ENCODE measurements around the gene KRTAP12-3. TPM values are rescaled to one million over a fixed set of nuclear protein-coding genes. Genes with fewer than 3 reads are reported as not detected.
"Not testable (repeated sequence)": the region's sequence is repeated elsewhere in the genome, so short reads cannot be mapped to it uniquely, and the experiment has no call there.

Gene KRTAP12-3
- polyA plus RNA-seq, 1 of the 3 experiments (the other 2 are of a cell fraction) = not detected

DNA sequence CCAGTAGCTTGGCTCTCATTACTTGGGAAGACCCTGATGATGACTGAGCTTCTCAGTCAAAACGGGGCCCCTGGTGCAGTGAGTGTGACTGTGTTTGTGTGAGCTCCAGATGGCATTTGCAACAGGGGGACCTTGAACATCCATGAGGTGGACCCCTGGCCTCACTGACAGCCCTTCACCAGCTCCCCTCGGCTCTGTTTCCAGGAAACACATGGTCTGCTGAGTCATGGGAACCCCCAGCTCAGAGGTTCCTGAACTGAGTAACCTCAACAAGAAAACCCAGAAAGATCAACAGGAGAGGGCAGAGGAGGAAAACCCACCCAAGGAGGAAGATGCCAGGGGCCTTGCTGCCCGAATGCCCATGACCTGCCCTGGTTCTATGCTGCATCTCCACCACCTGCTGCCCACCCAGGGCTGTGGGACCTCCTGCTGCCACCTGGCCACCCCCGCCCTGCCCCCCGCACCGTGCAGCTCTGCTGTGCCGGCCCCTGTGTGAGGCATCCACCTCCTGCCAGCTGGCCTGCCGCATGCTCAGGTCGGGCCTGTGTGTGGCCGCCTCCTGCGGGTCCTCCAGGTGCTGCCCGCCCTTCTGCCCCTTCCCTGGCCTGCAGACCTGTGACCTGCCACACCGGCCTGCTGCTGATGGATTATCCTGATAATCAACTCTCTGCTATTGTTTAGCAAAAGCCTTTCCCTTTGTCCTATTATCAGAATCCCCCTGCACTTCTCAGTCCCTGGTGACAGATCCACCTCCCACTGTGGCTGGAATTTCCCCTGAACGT, 28.5 kb downstream of the KRTAP12-3 start (continued):
- TF ChIP-seq TAF1 (IDR thresholded peaks at IDR 0.05; ENCODE audit: borderline replicate concordance, low read depth, low read length) = no peak
- no peak for TF ChIP-seq EP300 (IDR thresholded peaks at IDR 0.05; ENCODE audit: borderline replicate concordance in 1 of 2, low read depth in 1 of 2, low read length in 1 of 2)
- TF ChIP-seq TEAD4 (IDR thresholded peaks at IDR 0.05; ENCODE audit: borderline replicate concordance, insufficient read depth) = no peak
- TF ChIP-seq, protein P1, sequence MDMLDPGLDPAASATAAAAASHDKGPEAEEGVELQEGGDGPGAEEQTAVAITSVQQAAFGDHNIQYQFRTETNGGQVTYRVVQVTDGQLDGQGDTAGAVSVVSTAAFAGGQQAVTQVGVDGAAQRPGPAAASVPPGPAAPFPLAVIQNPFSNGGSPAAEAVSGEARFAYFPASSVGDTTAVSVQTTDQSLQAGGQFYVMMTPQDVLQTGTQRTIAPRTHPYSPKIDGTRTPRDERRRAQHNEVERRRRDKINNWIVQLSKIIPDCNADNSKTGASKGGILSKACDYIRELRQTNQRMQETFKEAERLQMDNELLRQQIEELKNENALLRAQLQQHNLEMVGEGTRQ (IDR thresholded peaks at IDR 0.05; ENCODE audit: borderline replicate concordance, low read depth, low read length) = no peak
- no peak for TF ChIP-seq RXRA (IDR thresholded peaks at IDR 0.05; ENCODE audit: borderline replicate concordance, low read depth)
- TF ChIP-seq, protein P2, sequence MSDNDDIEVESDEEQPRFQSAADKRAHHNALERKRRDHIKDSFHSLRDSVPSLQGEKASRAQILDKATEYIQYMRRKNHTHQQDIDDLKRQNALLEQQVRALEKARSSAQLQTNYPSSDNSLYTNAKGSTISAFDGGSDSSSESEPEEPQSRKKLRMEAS (IDR thresholded peaks at IDR 0.05; ENCODE audit: low read depth) = no peak

DNA sequence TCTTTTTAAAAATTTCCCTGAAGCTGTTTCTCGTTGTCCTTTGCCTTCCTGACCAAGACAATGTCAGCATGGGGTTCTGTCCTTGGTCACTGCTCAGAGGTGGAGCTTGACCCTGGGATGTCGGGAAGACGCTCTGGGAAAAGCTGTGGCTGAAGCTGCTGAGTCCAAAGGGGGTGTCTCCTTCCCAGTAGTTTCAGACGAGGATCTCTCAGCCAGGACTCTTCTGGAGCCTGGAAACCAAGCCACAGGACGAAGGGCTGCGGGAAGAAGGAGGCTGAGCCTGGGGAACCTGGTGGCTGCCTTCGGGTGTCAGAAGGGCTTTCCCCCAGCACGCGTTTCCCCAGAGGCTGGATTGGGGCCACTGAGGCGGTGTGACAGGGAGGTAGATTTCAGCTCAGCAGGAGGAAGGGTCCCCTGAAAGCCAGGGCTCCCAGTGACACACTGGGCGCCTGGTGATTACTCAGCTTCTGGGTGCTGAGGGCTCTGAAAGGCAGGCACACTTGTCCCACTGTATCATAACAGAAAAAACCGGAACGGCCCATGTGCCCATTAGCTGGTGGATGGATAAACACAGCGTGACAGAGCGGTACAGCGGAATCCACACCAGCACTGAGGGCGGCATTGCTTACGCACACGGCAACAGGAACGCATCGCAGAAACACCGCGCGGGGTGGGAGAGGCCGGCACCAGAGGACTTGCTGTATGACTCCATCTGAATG, 29.3 kb downstream of the KRTAP12-3 start:
- ChIA-PET POLR2A (no interaction called here), CTCF (interaction anchor here (1.1 kb wide), 1 partner anchor 26 kb away, joined by 3 read pairs; no protein-coding TSS in a partner anchor)
- Histone ChIP-seq H3K36me3 (replicated peaks in 1 of 2; ENCODE audit: control insufficient read depth in 1 of 2, insufficient read depth in 2 of 2, low read length in 1 of 2) (no peaks in the 10 kb centered on the region), H3K9ac (no peak overlapping the region), H3K4me1 (ENCODE audit: control insufficient read depth in 1 of 2, insufficient read depth in 2 of 2, low read depth in 1 of 2, low read length in 1 of 2) (no peaks in the 10 kb centered on the region), H3F3A (replicated peaks; ENCODE audit: insufficient read depth) (no peaks in the 10 kb centered on the region), H3K4me3 (ENCODE audit: low read depth in 2 of 2, low read length in 1 of 2) (no peak overlapping the region), H3K27ac (ENCODE audit: low read depth in 2 of 2, low read length in 1 of 2) (no peak overlapping the region), H3K9me2 (no peaks in the 10 kb centered on the region), H3K79me2 (ENCODE audit: insufficient read depth) (no peaks in the 10 kb centered on the region), H4K20me1 (ENCODE audit: insufficient read depth) (no peaks in the 10 kb centered on the region), H3K27me3 (ENCODE audit: insufficient read depth) (peaks cover 41% of the 10 kb centered on the region), H2AFZ (ENCODE audit: low read depth) (no peak overlapping the region), H3K4me2 (no peak overlapping the region), H3K9me3 (no peaks in the 10 kb centered on the region)
- no peak for TF ChIP-seq TAF1 (IDR thresholded peaks at IDR 0.05; ENCODE audit: borderline replicate concordance, low read depth, low read length)
- TF ChIP-seq NFIC (IDR thresholded peaks at IDR 0.05; ENCODE audit: borderline replicate concordance) = no peak
- TF ChIP-seq MEF2A (IDR thresholded peaks at IDR 0.05; ENCODE audit: borderline replicate concordance, low read depth) = no peak
- no peak for TF ChIP-seq SMC3 (IDR thresholded peaks at IDR 0.05; ENCODE audit: low read depth, low read length)
- no peak for TF ChIP-seq RAD21 (IDR thresholded peaks at IDR 0.05; ENCODE audit: low read length)
- TF ChIP-seq CHD2 (IDR thresholded peaks at IDR 0.05; ENCODE audit: low read length, partially characterized antibody) = no peak
- no peak for TF ChIP-seq TCF12 (IDR thresholded peaks at IDR 0.05)
- WGBS (ENCODE audit: low lambda C conversion rate) = 31% methylated on average over 20 of the region's 25 CpGs
- DNase-seq = no peak

DNA sequence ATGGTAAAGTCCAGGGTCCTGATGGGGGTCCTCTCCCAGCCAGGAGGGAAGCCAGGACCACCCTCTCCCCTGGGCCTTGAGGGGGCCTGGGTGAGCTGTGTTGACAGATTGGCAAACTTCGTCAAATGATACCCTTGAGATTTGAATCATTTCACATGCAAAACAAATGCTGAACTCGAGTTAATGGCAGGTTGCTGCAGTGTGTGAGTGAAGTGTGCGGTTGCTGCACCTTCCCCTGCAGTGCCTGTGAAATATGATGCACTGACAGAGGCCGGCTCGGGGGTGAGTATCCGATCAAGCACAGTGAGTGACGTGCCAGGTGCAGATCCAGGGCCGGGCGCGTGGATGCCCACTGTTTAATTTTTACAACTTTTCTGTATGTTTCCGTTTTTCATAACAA, 29.9 kb downstream of the KRTAP12-3 start:
- H3K4me2 ChIP-seq = no peak overlapping the region

DNA sequence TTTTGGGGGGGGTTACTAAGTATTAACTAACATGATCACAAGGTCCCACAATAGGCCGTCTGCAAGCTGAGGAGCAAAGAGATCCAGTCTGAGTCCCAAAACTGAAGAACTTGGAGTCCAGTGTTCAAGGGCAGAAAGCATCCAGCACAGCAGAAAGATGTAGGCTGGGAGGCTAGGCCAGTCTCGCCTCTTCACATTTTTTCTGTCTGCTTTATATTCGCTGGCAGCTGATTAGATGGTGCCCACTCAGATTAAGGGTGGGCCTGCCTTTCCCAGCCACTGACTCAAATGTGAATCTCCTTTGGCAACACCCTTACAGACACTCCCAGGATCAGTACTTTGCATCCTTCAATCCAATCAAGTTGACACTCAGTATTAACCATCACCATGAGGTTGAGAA, 32.0 kb downstream of the KRTAP12-3 start:
- H3F3A ChIP-seq (replicated peaks; ENCODE audit: insufficient read depth); H3K27ac ChIP-seq (ENCODE audit: low read depth in 2 of 2, low read length in 1 of 2); H3K4me1 ChIP-seq (ENCODE audit: control insufficient read depth in 1 of 2, insufficient read depth in 2 of 2, low read depth in 1 of 2, low read length in 1 of 2); H3K9ac ChIP-seq; DNase-seq; H3K4me3 ChIP-seq (ENCODE audit: low read depth in 2 of 2, low read length in 1 of 2); H3K9me2 ChIP-seq; H3K36me3 ChIP-seq (replicated peaks in 1 of 2; ENCODE audit: control insufficient read depth in 1 of 2, insufficient read depth in 2 of 2, low read length in 1 of 2); H4K20me1 ChIP-seq (ENCODE audit: insufficient read depth); H3K4me2 ChIP-seq; H3K79me2 ChIP-seq (ENCODE audit: insufficient read depth); POLR2A ChIA-PET; H2AFZ ChIP-seq (ENCODE audit: low read depth); CTCF ChIA-PET: not testable (repeated sequence)
- Histone ChIP-seq H3K27me3 (ENCODE audit: insufficient read depth) (peaks cover 29% of the 10 kb centered on the region), H3K9me3 (0 out of 2 replicates have a peak, but pooled peaks cover 18% of the 10 kb centered on the region)
- WGBS (ENCODE audit: low lambda C conversion rate) = 18% methylated on average over 3 of the region's 3 CpGs

More for the DNA sequence above, 29.9 kb downstream of the KRTAP12-3 start:
- no peaks in the 10 kb centered on the region for H3K79me2 ChIP-seq (ENCODE audit: insufficient read depth)
- no peak overlapping the region for H3K27ac ChIP-seq (ENCODE audit: low read depth in 2 of 2, low read length in 1 of 2)
- H4K20me1 ChIP-seq (ENCODE audit: insufficient read depth) = no peaks in the 10 kb centered on the region
- TF ChIP-seq NRF1 (IDR thresholded peaks at IDR 0.05; ENCODE audit: low read depth, low read length) = no peak
- H2AFZ ChIP-seq (ENCODE audit: low read depth) = no peak overlapping the region
- ChIA-PET POLR2A (no interaction called here), CTCF (interaction anchor here (1.1 kb wide), 1 partner anchor 26 kb away, joined by 3 read pairs; no protein-coding TSS in a partner anchor)
- no peaks in the 10 kb centered on the region for H3K9me2 ChIP-seq
- no peak for DNase-seq
- H3K4me3 ChIP-seq (ENCODE audit: low read depth in 2 of 2, low read length in 1 of 2) = no peak overlapping the region
- 20% methylated on average over 11 of the region's 11 CpGs for WGBS (ENCODE audit: low lambda C conversion rate)
- H3K9me3 ChIP-seq = 0 out of 2 replicates have a peak, but pooled peaks cover 7% of the 10 kb centered on the region
- peaks cover 34% of the 10 kb centered on the region for H3K27me3 ChIP-seq (ENCODE audit: insufficient read depth)
- H3K36me3 ChIP-seq (replicated peaks in 1 of 2; ENCODE audit: control insufficient read depth in 1 of 2, insufficient read depth in 2 of 2, low read length in 1 of 2) = no peaks in the 10 kb centered on the region
- H3K9ac ChIP-seq = no peak overlapping the region
- no peaks in the 10 kb centered on the region for H3F3A ChIP-seq (replicated peaks; ENCODE audit: insufficient read depth)
- H3K4me1 ChIP-seq (ENCODE audit: control insufficient read depth in 1 of 2, insufficient read depth in 2 of 2, low read depth in 1 of 2, low read length in 1 of 2) = no peaks in the 10 kb centered on the region

Measured in SK-N-SH (cell line).